ENCODE results near the gene PLXNC1.

DNA sequence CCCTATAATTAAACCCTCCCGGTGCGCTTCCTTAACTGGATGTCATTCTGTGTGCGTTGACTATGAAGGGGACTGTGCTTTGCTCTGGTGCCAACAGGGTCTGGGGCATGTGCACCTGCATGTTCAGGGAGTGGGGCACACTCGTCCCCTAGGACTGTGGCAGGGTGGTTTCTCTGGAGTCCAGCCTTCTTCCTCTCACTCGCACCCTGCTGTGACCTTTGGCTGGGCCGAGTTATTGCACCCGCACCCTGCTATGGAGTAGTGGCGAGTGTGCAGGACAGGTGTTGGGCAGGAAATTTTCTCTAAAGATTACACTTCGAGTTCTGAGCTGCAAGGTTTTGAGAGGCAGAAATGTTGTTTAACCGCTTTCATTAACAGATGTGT lies 138.9 kb downstream of the PLXNC1 start:
- no peak for TF ChIP-seq GATA3 (IDR thresholded peaks at IDR 0.05; ENCODE audit: low read depth, low read length)
- TF ChIP-seq GATA2 (IDR thresholded peaks at IDR 0.05; ENCODE audit: low read depth, low read length) = no peak
